OCI-LY1 (cell line): ENCODE data around the gene GGPS1.

ENCODE experiments used
- H2AFZ ChIP-seq: fragments of 200-600 bp; sonication (generic), shearing (Covaris generic); 2 replicates; pipeline ENCODE4 v1.6.0; 2014; ENCODE audit warnings: antibody characterized with exemption, mild to moderate bottlenecking, low read length
- H3F3A ChIP-seq: fragments of 200-600 bp; sonication (generic), shearing (Covaris generic); 2 replicates; pipeline ENCODE4 v1.6.0; 2014; ENCODE audit warnings: mild to moderate bottlenecking, antibody characterized with exemption, low read length, moderate library complexity; ENCODE audit not compliant: insufficient read depth
- H3K27ac ChIP-seq: fragments of 200-600 bp; sonication (generic); 2 replicates; pipeline ENCODE4 v1.5.1; 2014; ENCODE audit warnings: low read length, mixed run types, mild to moderate bottlenecking, low read depth; ENCODE audit not compliant: poor library complexity, severe bottlenecking
- H3K27me3 ChIP-seq: fragments of 200-600 bp; sonication (generic); 2 replicates; pipeline ENCODE4 v1.6.0; 2014; ENCODE audit warnings: antibody characterized with exemption, mild to moderate bottlenecking, low read length, moderate library complexity; ENCODE audit not compliant: insufficient read depth
- H3K36me3 ChIP-seq: fragments of 200-600 bp; sonication (generic); 2 replicates; pipeline ENCODE4 v1.6.1; 2014; ENCODE audit warnings: mild to moderate bottlenecking, antibody characterized with exemption, low read length, moderate library complexity, mixed read lengths; ENCODE audit not compliant: insufficient read depth
- H3K4me1 ChIP-seq: fragments of 200-600 bp; sonication (generic); 2 replicates; pipeline ENCODE4 v1.5.1; 2014; ENCODE audit warnings: mild to moderate bottlenecking, low read length, moderate library complexity; ENCODE audit not compliant: insufficient read depth, severe bottlenecking
- H3K4me2 ChIP-seq: fragments of 200-600 bp; sonication (generic), shearing (Covaris generic); 2 replicates; pipeline ENCODE4 v1.6.1; 2014; ENCODE audit warnings: low read length
- H3K4me3 ChIP-seq: fragments of 200-600 bp; sonication (generic); 2 replicates; pipeline ENCODE4 v1.5.1; 2014; ENCODE audit warnings: low read length, low read depth, mild to moderate bottlenecking, mixed read lengths; ENCODE audit not compliant: poor library complexity, severe bottlenecking
- H3K79me2 ChIP-seq: fragments of 200-600 bp; shearing (Covaris generic); 2 replicates; pipeline ENCODE4 v1.6.1; 2016; ENCODE audit warnings: mixed run types, low read length, mixed read lengths; ENCODE audit not compliant: insufficient read depth
- H3K9ac ChIP-seq: fragments of 200-600 bp; sonication (generic), shearing (Covaris generic); 2 replicates; pipeline ENCODE4 v1.6.1; 2014; ENCODE audit warnings: mild to moderate bottlenecking, low read length, mixed read lengths
- H3K9me2 ChIP-seq: fragments of 200-600 bp; sonication (generic), shearing (Covaris generic); 2 replicates; pipeline ENCODE4 v1.6.1; 2014; ENCODE audit warnings: low read depth, mild to moderate bottlenecking, low read length, mixed read lengths
- H3K9me3 ChIP-seq: fragments of 200-600 bp; shearing (Covaris generic); 2 replicates; pipeline ENCODE4 v1.6.1; 2014; ENCODE audit warnings: low read length, mixed read lengths
- H4K20me1 ChIP-seq: fragments of 200-600 bp; sonication (generic), shearing (Covaris generic); 2 replicates; pipeline ENCODE4 v1.6.0; 2016; ENCODE audit warnings: mild to moderate bottlenecking, low read length; ENCODE audit not compliant: insufficient read depth
- CTCF ChIP-seq: fragments of 200-600 bp; sonication (generic), shearing (Covaris generic); IDR thresholded peaks from 2 replicates; pipeline ENCODE4 v1.5.1; 2017; ENCODE audit warnings: mild to moderate bottlenecking, antibody characterized with exemption, low read length, moderate library complexity, mixed read lengths
- EZH2 ChIP-seq: fragments of 200-600 bp; sonication (generic), shearing (Covaris generic); IDR thresholded peaks from 2 replicates; pipeline ENCODE4 v1.8.0; 2017; ENCODE audit warnings: borderline replicate concordance, mixed run types, mild to moderate bottlenecking, antibody characterized with exemption, low read length, moderate library complexity, mixed read lengths

GGPS1 gene

GRCh38 chr1:235342039-235342438 is 13.7 kb downstream of the GGPS1 start:
- Histone ChIP-seq H3K79me2 (no peaks in the 10 kb centered on the region), H3K9me3 (no peaks in the 10 kb centered on the region), H4K20me1 (no peaks in the 10 kb centered on the region), H3F3A (no peaks in the 10 kb centered on the region; the same call in 1 of the 2 replicates), H3K36me3 (peaks cover 26% of the 10 kb centered on the region; the same call in 1 of the 2 replicates), H3K27ac (no peak overlapping the region), H3K9ac (no peak overlapping the region), H3K4me3 (no peak overlapping the region), H3K9me2 (no peaks in the 10 kb centered on the region), H3K27me3 (no peaks in the 10 kb centered on the region), H2AFZ (no peak overlapping the region), H3K4me1 (no peaks in the 10 kb centered on the region), H3K4me2 (no peak overlapping the region)
- TF ChIP-seq EZH2 (no peak), CTCF (no peak)

- no peaks in the 10 kb centered on the region for H3K9me3 ChIP-seq
- H2AFZ ChIP-seq: no peak overlapping the region
- no peak overlapping the region for H3K9ac ChIP-seq
- no peaks in the 10 kb centered on the region; the same call in 1 of the 2 replicates for H3F3A ChIP-seq
- H3K36me3 ChIP-seq: peaks cover 22% of the 10 kb centered on the region; the same call in 1 of the 2 replicates
- H3K4me3 ChIP-seq: no peak overlapping the region
- H3K27me3 ChIP-seq: no peaks in the 10 kb centered on the region
- no peaks in the 10 kb centered on the region for H3K9me2 ChIP-seq
- H4K20me1 ChIP-seq: no peaks in the 10 kb centered on the region
- no peak overlapping the region for H3K4me2 ChIP-seq
- TF ChIP-seq EZH2: no peak
- TF ChIP-seq CTCF: no peak
- H3K79me2 ChIP-seq: no peaks in the 10 kb centered on the region
- H3K27ac ChIP-seq: no peak overlapping the region
- H3K4me1 ChIP-seq: no peaks in the 10 kb centered on the region
These were observed 14.1 kb downstream of the GGPS1 start for GRCh38 chr1:235342471-235342870.

DNA sequence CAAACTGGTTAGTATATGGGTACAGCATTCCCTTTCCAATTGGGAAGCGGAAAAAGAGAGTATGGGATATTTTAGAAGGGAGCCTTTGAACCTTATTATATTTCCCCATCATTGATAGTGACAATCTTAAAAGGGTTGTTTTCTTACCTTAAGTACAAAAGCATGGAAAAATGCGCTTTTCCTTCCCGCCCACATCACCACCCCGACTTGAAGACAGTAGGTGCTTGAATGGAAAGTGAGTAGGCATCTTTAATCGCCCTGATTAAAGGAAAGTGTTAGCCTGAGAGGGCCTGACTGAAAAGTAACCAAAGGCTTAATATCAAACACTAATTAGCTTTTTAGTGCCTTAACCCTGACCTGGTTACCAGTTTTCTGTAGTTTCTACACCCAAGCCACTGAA is 15.4 kb downstream of the GGPS1 start:
- no peaks in the 10 kb centered on the region for H3K9me3 ChIP-seq
- no peaks in the 10 kb centered on the region for H3K4me1 ChIP-seq
- TF ChIP-seq CTCF (no peak), EZH2 (no peak)
- H3K9me2 ChIP-seq: no peaks in the 10 kb centered on the region
- H2AFZ ChIP-seq: no peak overlapping the region
- H3K9ac ChIP-seq: no peak overlapping the region
- no peak overlapping the region for H3K27ac ChIP-seq
- H3K4me3 ChIP-seq: no peak overlapping the region
- H3K4me2 ChIP-seq: no peak overlapping the region
- H4K20me1 ChIP-seq: no peaks in the 10 kb centered on the region
- H3K79me2 ChIP-seq: no peaks in the 10 kb centered on the region
- no peaks in the 10 kb centered on the region for H3K27me3 ChIP-seq
- peaks cover 14% of the 10 kb centered on the region; the same call in 1 of the 2 replicates for H3K36me3 ChIP-seq
- no peaks in the 10 kb centered on the region; the same call in 1 of the 2 replicates for H3F3A ChIP-seq
